ENCODE measurements around the gene KDR.

Gene KDR

DNA sequence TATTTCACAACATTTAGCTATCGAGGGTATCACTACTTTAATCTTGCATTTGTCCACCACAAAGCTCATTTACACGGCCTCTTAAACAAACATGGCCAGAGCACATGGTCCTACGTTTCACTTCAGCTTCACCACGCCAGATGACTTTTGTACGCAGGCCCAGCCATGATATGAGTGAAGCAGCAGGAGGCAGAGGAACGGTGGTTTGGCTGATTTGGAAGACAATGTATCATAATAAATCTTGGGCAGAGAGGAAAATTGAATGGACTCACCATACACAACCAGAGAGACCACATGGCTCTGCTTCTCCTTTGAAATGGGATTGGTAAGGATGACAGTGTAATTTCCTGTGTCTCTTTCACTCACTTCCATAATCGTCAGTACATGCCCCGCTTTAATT lies 15.3 kb downstream of the KDR start:
- Mint-ChIP-seq H3K36me3 (ENCODE audit: low read depth) (peaks cover 94% of the 10 kb centered on the region), H3K27ac (peak overlapping the region; percentile 76), H3K27me3 (ENCODE audit: low read depth, poor library complexity) (peaks cover 5% of the 10 kb centered on the region), H3K4me1 (peaks cover 6% of the 10 kb centered on the region), H3K9me3 (no peaks in the 10 kb centered on the region), H3K4me3 (no peak overlapping the region)
- TF ChIP-seq CTCF (IDR thresholded peaks at IDR 0.05): no peak
- DNase-seq: no peak

- peaks cover 96% of the 10 kb centered on the region for H3K36me3 Mint-ChIP-seq (ENCODE audit: low read depth)
- peaks cover 5% of the 10 kb centered on the region for H3K27me3 Mint-ChIP-seq (ENCODE audit: low read depth, poor library complexity)
Observed at GRCh38 chr4:55107054-55107453, 18.3 kb downstream of the KDR start.

GRCh38 chr4:55103224-55103623 lies 22.2 kb downstream of the KDR start:
- no peak for DNase-seq
- no peak for TF ChIP-seq CTCF (IDR thresholded peaks at IDR 0.05)
- Mint-ChIP-seq H3K4me1 (peaks cover 5% of the 10 kb centered on the region), H3K27ac (no peak overlapping the region), H3K9me3 (no peaks in the 10 kb centered on the region), H3K4me3 (no peak overlapping the region), H3K36me3 (ENCODE audit: low read depth) (peaks cover 91% of the 10 kb centered on the region), H3K27me3 (ENCODE audit: low read depth, poor library complexity) (no peaks in the 10 kb centered on the region)

More at GRCh38 chr4:55107054-55107453, 18.3 kb downstream of the KDR start:
- H3K27ac Mint-ChIP-seq: peak overlapping the region; percentile 66
- TF ChIP-seq CTCF (IDR thresholded peaks at IDR 0.05): no peak
- H3K4me1 Mint-ChIP-seq: peaks cover 11% of the 10 kb centered on the region
- no peak overlapping the region for H3K4me3 Mint-ChIP-seq
- DNase-seq: no peak
- no peaks in the 10 kb centered on the region for H3K9me3 Mint-ChIP-seq

- no peak for TF ChIP-seq CTCF (IDR thresholded peaks at IDR 0.05)
- DNase-seq: no peak
- no peak overlapping the region for H3K27ac Mint-ChIP-seq
- H3K4me3 Mint-ChIP-seq: no peak overlapping the region
- H3K9me3 Mint-ChIP-seq: no peaks in the 10 kb centered on the region
- peaks cover 95% of the 10 kb centered on the region for H3K36me3 Mint-ChIP-seq (ENCODE audit: low read depth)
- H3K27me3 Mint-ChIP-seq (ENCODE audit: low read depth, poor library complexity): peaks cover 3% of the 10 kb centered on the region
- peaks cover 5% of the 10 kb centered on the region for H3K4me1 Mint-ChIP-seq
Observed at GRCh38 chr4:55099816-55100215, 25.6 kb downstream of the KDR start.

DNA sequence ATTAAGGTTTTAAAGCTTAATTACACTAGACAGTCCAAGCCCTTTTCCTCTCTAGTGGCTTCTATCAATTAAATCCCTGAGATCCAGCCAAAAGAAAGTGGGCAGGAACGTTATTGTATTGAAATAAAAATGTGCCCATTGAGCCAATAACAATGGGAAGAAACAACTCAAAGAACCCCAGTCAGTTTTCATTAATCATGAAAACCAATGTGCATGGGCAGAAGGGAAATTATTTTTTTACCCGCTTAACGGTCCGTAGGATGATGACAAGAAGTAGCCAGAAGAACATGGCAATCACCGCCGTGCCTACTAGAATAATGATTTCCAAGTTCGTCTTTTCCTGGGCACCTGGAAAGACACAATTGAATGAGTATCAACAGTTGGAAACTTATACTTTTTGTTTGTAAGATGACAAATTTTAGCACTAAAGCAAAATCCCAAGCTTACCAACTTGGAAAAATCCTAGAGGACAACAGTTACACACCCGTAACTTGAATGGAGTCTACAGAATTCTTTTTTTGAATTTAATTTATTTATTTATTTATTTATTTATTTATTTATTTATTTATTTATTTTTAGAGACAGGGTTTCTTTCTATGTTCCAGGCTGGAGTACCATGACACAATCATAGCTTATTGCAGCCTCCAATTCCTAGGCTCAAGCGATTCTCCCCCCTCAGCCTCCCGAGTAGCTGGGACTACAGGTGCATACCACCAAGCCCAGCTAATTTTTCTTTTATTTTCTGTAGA lies 26.8 kb downstream of the KDR start:
- Mint-ChIP-seq H3K4me3 (no peak overlapping the region), H3K27me3 (ENCODE audit: low read depth, poor library complexity) (peaks cover 5% of the 10 kb centered on the region), H3K4me1 (no peaks in the 10 kb centered on the region), H3K9me3 (no peaks in the 10 kb centered on the region), H3K36me3 (ENCODE audit: low read depth) (peaks cover 95% of the 10 kb centered on the region), H3K27ac (no peak overlapping the region)
- no peak for DNase-seq
- no peak for TF ChIP-seq CTCF (IDR thresholded peaks at IDR 0.05)

DNA sequence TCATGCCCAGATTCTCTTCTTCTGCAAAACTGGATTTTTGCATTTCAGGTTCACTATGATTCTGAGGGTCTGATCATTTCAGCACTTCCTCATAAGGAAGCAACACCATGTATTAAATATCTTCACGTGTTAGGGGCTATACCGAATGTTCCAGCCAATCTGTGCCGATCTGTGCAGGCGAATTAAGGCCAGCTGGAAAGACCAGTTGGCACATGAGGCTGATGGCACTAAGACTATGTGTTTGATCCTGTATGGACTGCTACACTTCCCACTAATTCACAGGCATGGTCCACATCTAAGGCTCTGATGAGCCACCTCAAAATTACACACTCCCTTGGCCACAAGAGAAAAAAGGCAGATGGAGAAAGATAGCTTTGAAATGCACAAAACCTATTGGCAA lies 28.8 kb downstream of the KDR start:
- Mint-ChIP-seq H3K9me3 (no peaks in the 10 kb centered on the region), H3K27ac (no peak overlapping the region), H3K36me3 (ENCODE audit: low read depth) (peaks cover 95% of the 10 kb centered on the region), H3K4me3 (no peak overlapping the region), H3K27me3 (ENCODE audit: low read depth, poor library complexity) (peaks cover 5% of the 10 kb centered on the region), H3K4me1 (peaks cover 7% of the 10 kb centered on the region)
- no peak for TF ChIP-seq CTCF (IDR thresholded peaks at IDR 0.05)
- DNase-seq: no peak
